Measurements from ENCODE around the gene TBC1D21. TPM values are rescaled to one million over a fixed set of nuclear protein-coding genes. Genes with fewer than 3 reads are reported as not detected.

The TBC1D21 gene
- polyA plus RNA-seq, 3 donors = not detected

GRCh38 chr15:73852507-73852906 lies 20.9 kb upstream of the TBC1D21 start:
- Histone ChIP-seq H3K4me1 (ENCODE audit: control insufficient read depth in 1 of 2, insufficient read depth in 2 of 2, low read length in 2 of 2) (no peaks in the 10 kb centered on the region), H3K9me3 (replicated peaks in 1 of 2; ENCODE audit: control insufficient read depth in 1 of 2, insufficient read depth in 1 of 2, low read length in 2 of 2) (no peaks in the 10 kb centered on the region), H3K27ac (ENCODE audit: low read depth in 1 of 2, low read length in 2 of 2) (no peak overlapping the region), H3K27me3 (ENCODE audit: control insufficient read depth in 2 of 2, insufficient read depth in 2 of 2, low read length in 2 of 2) (no peaks in the 10 kb centered on the region), H2AFZ (ENCODE audit: insufficient read depth, low read depth, low read length, poor library complexity, severe bottlenecking) (no peak overlapping the region), H3K36me3 (replicated peaks in 1 of 2; ENCODE audit: control insufficient read depth in 1 of 2, insufficient read depth in 2 of 2, low read length in 2 of 2) (no peaks in the 10 kb centered on the region), H3K4me2 (replicated peaks; ENCODE audit: extremely low read depth, low read length, poor library complexity, severe bottlenecking) (no peak overlapping the region), H3K4me3 (replicated peaks in 1 of 3; ENCODE audit: low read depth in 2 of 3, low read length in 3 of 3) (no peak overlapping the region), H3K9ac (ENCODE audit: insufficient read depth, low read length, poor library complexity, severe bottlenecking) (no peak overlapping the region), H4K20me1 (ENCODE audit: insufficient read depth, low read length) (no peaks in the 10 kb centered on the region), H3K79me2 (ENCODE audit: insufficient read depth, low read length) (no peaks in the 10 kb centered on the region)
- H3K27ac Mint-ChIP-seq = peak overlapping the region in 1 of 7 donors; percentile 56
- no peaks in the 10 kb centered on the region for H3K36me3 Mint-ChIP-seq
- H3K4me1 Mint-ChIP-seq = no peaks in the 10 kb centered on the region
- H3K9me3 Mint-ChIP-seq = no peaks in the 10 kb centered on the region
- no peak for TF ChIP-seq CTCF (IDR thresholded peaks at IDR 0.05)
- no peak overlapping the region for H3K4me3 Mint-ChIP-seq
- intact Hi-C loops (cut with micrococcal nuclease) = no loop called here
- WGBS (ENCODE audit: insufficient coverage) = 81% methylated on average over 5 of the region's 5 CpGs
- peaks cover 2 to 8% (median 6%) of the 10 kb centered on the region in 3 donors for H3K27me3 Mint-ChIP-seq (ENCODE audit: low read depth in 3 of 3)
- no peak for DNase-seq

DNA sequence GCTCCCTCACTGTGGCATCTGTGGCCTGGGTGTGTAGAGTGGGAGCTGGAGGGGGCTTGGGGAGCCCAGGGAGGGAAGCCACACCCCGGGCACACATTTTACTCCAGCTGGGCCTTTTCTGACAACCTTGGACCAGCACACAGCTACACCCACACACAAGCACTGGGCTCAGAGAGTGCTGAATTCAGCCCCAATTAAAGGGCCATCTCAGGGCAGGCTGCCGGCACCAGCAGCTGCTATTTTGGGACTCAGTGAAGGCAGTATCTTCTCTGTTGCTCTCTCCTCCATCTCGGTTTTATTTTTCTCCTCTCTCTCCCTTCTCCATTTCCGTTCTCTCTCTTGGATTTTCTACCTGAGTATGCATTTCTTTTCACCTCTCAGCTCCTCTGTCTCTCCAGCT lies 19.1 kb upstream of the TBC1D21 start:
- H3K27me3 Mint-ChIP-seq (ENCODE audit: low read depth in 3 of 3) = peaks cover 0 to 9% (median 6%) of the 10 kb centered on the region in 3 donors
- no peak for DNase-seq
- no peaks in the 10 kb centered on the region for H3K27me3 ChIP-seq (ENCODE audit: control insufficient read depth in 2 of 2, insufficient read depth in 2 of 2, low read length in 2 of 2)

More for the DNA sequence above, 19.1 kb upstream of the TBC1D21 start:
- H3K79me2 ChIP-seq (ENCODE audit: insufficient read depth, low read length) = no peaks in the 10 kb centered on the region
- no peak for TF ChIP-seq CTCF (IDR thresholded peaks at IDR 0.05)
- no peak overlapping the region for H3K4me2 ChIP-seq (replicated peaks; ENCODE audit: extremely low read depth, low read length, poor library complexity, severe bottlenecking)
- no peak overlapping the region for H3K9ac ChIP-seq (ENCODE audit: insufficient read depth, low read length, poor library complexity, severe bottlenecking)
- no peaks in the 10 kb centered on the region for H3K9me3 ChIP-seq (replicated peaks in 1 of 2; ENCODE audit: control insufficient read depth in 1 of 2, insufficient read depth in 1 of 2, low read length in 2 of 2)
- H3K36me3 ChIP-seq (replicated peaks in 1 of 2; ENCODE audit: control insufficient read depth in 1 of 2, insufficient read depth in 2 of 2, low read length in 2 of 2) = no peaks in the 10 kb centered on the region
- H3K4me3 Mint-ChIP-seq = no peak overlapping the region
- H3K36me3 Mint-ChIP-seq = no peaks in the 10 kb centered on the region
- H3K4me3 ChIP-seq (replicated peaks in 1 of 3; ENCODE audit: low read depth in 2 of 3, low read length in 3 of 3) = no peak overlapping the region
- intact Hi-C loops (cut with micrococcal nuclease) = no loop called here
- WGBS (ENCODE audit: insufficient coverage) = 93% methylated on average over 3 of the region's 4 CpGs
- no peaks in the 10 kb centered on the region for H4K20me1 ChIP-seq (ENCODE audit: insufficient read depth, low read length)
- H2AFZ ChIP-seq (ENCODE audit: insufficient read depth, low read depth, low read length, poor library complexity, severe bottlenecking) = no peak overlapping the region
- H3K4me1 Mint-ChIP-seq = no peaks in the 10 kb centered on the region
- H3K9me3 Mint-ChIP-seq = no peaks in the 10 kb centered on the region
- H3K27ac Mint-ChIP-seq = no peak overlapping the region
- no peaks in the 10 kb centered on the region for H3K4me1 ChIP-seq (ENCODE audit: control insufficient read depth in 1 of 2, insufficient read depth in 2 of 2, low read length in 2 of 2)
- no peak overlapping the region for H3K27ac ChIP-seq (ENCODE audit: low read depth in 1 of 2, low read length in 2 of 2)
